ENCODE measurements around the gene C7orf57.

Gene C7orf57

GRCh38 chr7:48031111-48031510 is 4.2 kb upstream of the C7orf57 start:
- Histone ChIP-seq H3K27ac (ENCODE audit: insufficient read depth, low read length, poor library complexity, severe bottlenecking) (no peak overlapping the region), H3K27me3 (replicated peaks; ENCODE audit: control insufficient read depth, insufficient read depth, low read length, poor library complexity, severe bottlenecking) (peaks cover 4% of the 10 kb centered on the region), H3K4me3 (ENCODE audit: insufficient read depth, low read depth, low read length, poor library complexity, severe bottlenecking) (no peak overlapping the region)

GRCh38 chr7:48033922-48034321 is 1.4 kb upstream of the C7orf57 start:
- peaks cover 6% of the 10 kb centered on the region for H3K27me3 ChIP-seq (replicated peaks; ENCODE audit: control insufficient read depth, insufficient read depth, low read length, poor library complexity, severe bottlenecking)
- no peak for DNase-seq

More at GRCh38 chr7:48031111-48031510, 4.2 kb upstream of the C7orf57 start:
- Histone ChIP-seq H3K4me1 (ENCODE audit: control insufficient read depth, insufficient read depth, low read length, poor library complexity, severe bottlenecking) (peaks cover 6% of the 10 kb centered on the region), H3K36me3 (ENCODE audit: control insufficient read depth, insufficient read depth, low read length) (no peaks in the 10 kb centered on the region), H3K9me3 (ENCODE audit: control insufficient read depth, low read length) (no peaks in the 10 kb centered on the region)
- DNase-seq = no peak

GRCh38 chr7:48035967-48036478 is 680 bp downstream of the C7orf57 start:
- Histone ChIP-seq H3K27ac (ENCODE audit: insufficient read depth, low read length, poor library complexity, severe bottlenecking) (no peak overlapping the region), H3K4me1 (ENCODE audit: control insufficient read depth, insufficient read depth, low read length, poor library complexity, severe bottlenecking) (peaks cover 8% of the 10 kb centered on the region), H3K36me3 (ENCODE audit: control insufficient read depth, insufficient read depth, low read length) (no peaks in the 10 kb centered on the region), H3K9me3 (ENCODE audit: control insufficient read depth, low read length) (no peaks in the 10 kb centered on the region), H3K4me3 (ENCODE audit: insufficient read depth, low read depth, low read length, poor library complexity, severe bottlenecking) (peak overlapping the region; percentile 58), H3K27me3 (replicated peaks; ENCODE audit: control insufficient read depth, insufficient read depth, low read length, poor library complexity, severe bottlenecking) (peaks cover 6% of the 10 kb centered on the region)
- DNase-seq = no peak

More at GRCh38 chr7:48033922-48034321, 1.4 kb upstream of the C7orf57 start:
- Histone ChIP-seq H3K36me3 (ENCODE audit: control insufficient read depth, insufficient read depth, low read length) (no peaks in the 10 kb centered on the region), H3K4me3 (ENCODE audit: insufficient read depth, low read depth, low read length, poor library complexity, severe bottlenecking) (no peak overlapping the region), H3K9me3 (ENCODE audit: control insufficient read depth, low read length) (no peaks in the 10 kb centered on the region), H3K27ac (ENCODE audit: insufficient read depth, low read length, poor library complexity, severe bottlenecking) (no peak overlapping the region), H3K4me1 (ENCODE audit: control insufficient read depth, insufficient read depth, low read length, poor library complexity, severe bottlenecking) (peaks cover 8% of the 10 kb centered on the region)

- peaks cover 6% of the 10 kb centered on the region for H3K27me3 ChIP-seq (replicated peaks; ENCODE audit: control insufficient read depth, insufficient read depth, low read length, poor library complexity, severe bottlenecking)
- H3K36me3 ChIP-seq (ENCODE audit: control insufficient read depth, insufficient read depth, low read length) = no peaks in the 10 kb centered on the region
- H3K9me3 ChIP-seq (ENCODE audit: control insufficient read depth, low read length) = no peaks in the 10 kb centered on the region
- no peak overlapping the region for H3K27ac ChIP-seq (ENCODE audit: insufficient read depth, low read length, poor library complexity, severe bottlenecking)
- no peak for DNase-seq
- H3K4me1 ChIP-seq (ENCODE audit: control insufficient read depth, insufficient read depth, low read length, poor library complexity, severe bottlenecking) = peaks cover 8% of the 10 kb centered on the region
- no peak overlapping the region for H3K4me3 ChIP-seq (ENCODE audit: insufficient read depth, low read depth, low read length, poor library complexity, severe bottlenecking)
These were observed 3.6 kb downstream of the C7orf57 start for GRCh38 chr7:48038815-48039506.

- no peak overlapping the region for H3K27ac ChIP-seq (ENCODE audit: insufficient read depth, low read length, poor library complexity, severe bottlenecking)
- no peaks in the 10 kb centered on the region for H3K9me3 ChIP-seq (ENCODE audit: control insufficient read depth, low read length)
- H3K4me3 ChIP-seq (ENCODE audit: insufficient read depth, low read depth, low read length, poor library complexity, severe bottlenecking) = no peak overlapping the region
- no peak for DNase-seq
- peaks cover 2% of the 10 kb centered on the region for H3K27me3 ChIP-seq (replicated peaks; ENCODE audit: control insufficient read depth, insufficient read depth, low read length, poor library complexity, severe bottlenecking)
- peaks cover 3% of the 10 kb centered on the region for H3K4me1 ChIP-seq (ENCODE audit: control insufficient read depth, insufficient read depth, low read length, poor library complexity, severe bottlenecking)
- no peaks in the 10 kb centered on the region for H3K36me3 ChIP-seq (ENCODE audit: control insufficient read depth, insufficient read depth, low read length)
These were observed 5.8 kb downstream of the C7orf57 start for GRCh38 chr7:48040944-48041652.

GRCh38 chr7:48041653-48041970 is 6.3 kb downstream of the C7orf57 start:
- Histone ChIP-seq H3K27ac (ENCODE audit: insufficient read depth, low read length, poor library complexity, severe bottlenecking) (no peak overlapping the region), H3K4me1 (ENCODE audit: control insufficient read depth, insufficient read depth, low read length, poor library complexity, severe bottlenecking) (no peaks in the 10 kb centered on the region), H3K36me3 (ENCODE audit: control insufficient read depth, insufficient read depth, low read length) (no peaks in the 10 kb centered on the region), H3K4me3 (ENCODE audit: insufficient read depth, low read depth, low read length, poor library complexity, severe bottlenecking) (no peak overlapping the region), H3K9me3 (ENCODE audit: control insufficient read depth, low read length) (no peaks in the 10 kb centered on the region), H3K27me3 (replicated peaks; ENCODE audit: control insufficient read depth, insufficient read depth, low read length, poor library complexity, severe bottlenecking) (no peaks in the 10 kb centered on the region)
- DNase-seq = no peak

GRCh38 chr7:48042216-48042615 is 6.9 kb downstream of the C7orf57 start:
- no peak overlapping the region for H3K27ac ChIP-seq (ENCODE audit: insufficient read depth, low read length, poor library complexity, severe bottlenecking)
- H3K27me3 ChIP-seq (replicated peaks; ENCODE audit: control insufficient read depth, insufficient read depth, low read length, poor library complexity, severe bottlenecking) = no peaks in the 10 kb centered on the region
- no peak overlapping the region for H3K4me3 ChIP-seq (ENCODE audit: insufficient read depth, low read depth, low read length, poor library complexity, severe bottlenecking)
- H3K4me1 ChIP-seq (ENCODE audit: control insufficient read depth, insufficient read depth, low read length, poor library complexity, severe bottlenecking) = no peaks in the 10 kb centered on the region
- DNase-seq = no peak
- no peaks in the 10 kb centered on the region for H3K9me3 ChIP-seq (ENCODE audit: control insufficient read depth, low read length)
- no peaks in the 10 kb centered on the region for H3K36me3 ChIP-seq (ENCODE audit: control insufficient read depth, insufficient read depth, low read length)

GRCh38 chr7:48042636-48043035 is 7.3 kb downstream of the C7orf57 start:
- H3K27ac ChIP-seq (ENCODE audit: insufficient read depth, low read length, poor library complexity, severe bottlenecking) = no peak overlapping the region

GRCh38 chr7:48045195-48045765 is 9.9 kb downstream of the C7orf57 start:
- no peak overlapping the region for H3K4me3 ChIP-seq (ENCODE audit: insufficient read depth, low read depth, low read length, poor library complexity, severe bottlenecking)
- DNase-seq = no peak
- no peaks in the 10 kb centered on the region for H3K9me3 ChIP-seq (ENCODE audit: control insufficient read depth, low read length)
- H3K27ac ChIP-seq (ENCODE audit: insufficient read depth, low read length, poor library complexity, severe bottlenecking) = no peak overlapping the region
- H3K27me3 ChIP-seq (replicated peaks; ENCODE audit: control insufficient read depth, insufficient read depth, low read length, poor library complexity, severe bottlenecking) = no peaks in the 10 kb centered on the region
- no peaks in the 10 kb centered on the region for H3K4me1 ChIP-seq (ENCODE audit: control insufficient read depth, insufficient read depth, low read length, poor library complexity, severe bottlenecking)
- no peaks in the 10 kb centered on the region for H3K36me3 ChIP-seq (ENCODE audit: control insufficient read depth, insufficient read depth, low read length)

More at GRCh38 chr7:48042636-48043035, 7.3 kb downstream of the C7orf57 start:
- Histone ChIP-seq H3K4me3 (ENCODE audit: insufficient read depth, low read depth, low read length, poor library complexity, severe bottlenecking) (no peak overlapping the region), H3K9me3 (ENCODE audit: control insufficient read depth, low read length) (no peaks in the 10 kb centered on the region), H3K36me3 (ENCODE audit: control insufficient read depth, insufficient read depth, low read length) (no peaks in the 10 kb centered on the region), H3K4me1 (ENCODE audit: control insufficient read depth, insufficient read depth, low read length, poor library complexity, severe bottlenecking) (no peaks in the 10 kb centered on the region), H3K27me3 (replicated peaks; ENCODE audit: control insufficient read depth, insufficient read depth, low read length, poor library complexity, severe bottlenecking) (no peaks in the 10 kb centered on the region)
- DNase-seq = no peak

- Histone ChIP-seq H3K4me3 (ENCODE audit: insufficient read depth, low read depth, low read length, poor library complexity, severe bottlenecking) (no peak overlapping the region), H3K27ac (ENCODE audit: insufficient read depth, low read length, poor library complexity, severe bottlenecking) (no peak overlapping the region), H3K27me3 (replicated peaks; ENCODE audit: control insufficient read depth, insufficient read depth, low read length, poor library complexity, severe bottlenecking) (no peaks in the 10 kb centered on the region), H3K4me1 (ENCODE audit: control insufficient read depth, insufficient read depth, low read length, poor library complexity, severe bottlenecking) (no peaks in the 10 kb centered on the region), H3K36me3 (ENCODE audit: control insufficient read depth, insufficient read depth, low read length) (no peaks in the 10 kb centered on the region), H3K9me3 (ENCODE audit: control insufficient read depth, low read length) (no peaks in the 10 kb centered on the region)
- DNase-seq = no peak
These were observed 11.1 kb downstream of the C7orf57 start for GRCh38 chr7:48046458-48046857.
